Upper lobe of right lung (tissue), 1 donor: ENCODE data around the gene SURF4. TPM values are rescaled to one million over a fixed set of nuclear protein-coding genes. Genes with fewer than 3 reads are reported as not detected.

Source experiments
- ATAC-seq: fragments of 200-7000 bp; cut with Tn5 transposase; one replicate; pipeline ENCODE4 v1.9.1; 2020; ENCODE audit warnings: mild to moderate bottlenecking, moderate library complexity
- DNase-seq: peaks from one replicate; pipeline ENCODE4 v3.0.0-alpha.2; 2020
- H3K27ac ChIP-seq: fragments of 200-600 bp; one replicate; pipeline ENCODE4 v1.8.0; 2022
- H3K27me3 ChIP-seq: fragments of 200-600 bp; one replicate; pipeline ENCODE4 v1.8.0; 2022; ENCODE audit warnings: mild to moderate bottlenecking
- H3K36me3 ChIP-seq: fragments of 200-600 bp; one replicate; pipeline ENCODE4 v1.8.0; 2022
- H3K4me1 ChIP-seq: fragments of 200-600 bp; one replicate; pipeline ENCODE4 v1.8.0; 2022
- H3K4me3 ChIP-seq: fragments of 200-600 bp; one replicate; pipeline ENCODE4 v1.8.0; 2022; ENCODE audit warnings: mild to moderate bottlenecking
- H3K9me3 ChIP-seq: fragments of 200-600 bp; one replicate; pipeline ENCODE4 v1.8.0; 2022
- intact Hi-C: fragments of 100-400 bp; cut with DNase I; formaldehyde crosslinking; loops from one replicate; pipeline ENCODE4 v1.11.0; 2022
- total RNA-seq: library from RNA; stranded (reverse); fragmentation: NEBNext Ultra II Directional; extraction: Animal tissue kit (Norgen Biotek cat#: 25700); gene quantifications from one replicate; pipeline ENCODE4 v1.2.1, GENCODE V29; 2021
- TF ChIP-seq, protein P1 (sequence below): fragments of 200-600 bp; IDR thresholded peaks from one replicate; pipeline ENCODE4 v1.8.0; 2022; ENCODE audit warnings: antibody characterized with exemption
- donor health status: DM: no; HTN: yes; CAD: no; lungs with severe emphysema.

SURF4 gene
- total RNA-seq, 1 donor from 2014 or later = 142 TPM

DNA sequence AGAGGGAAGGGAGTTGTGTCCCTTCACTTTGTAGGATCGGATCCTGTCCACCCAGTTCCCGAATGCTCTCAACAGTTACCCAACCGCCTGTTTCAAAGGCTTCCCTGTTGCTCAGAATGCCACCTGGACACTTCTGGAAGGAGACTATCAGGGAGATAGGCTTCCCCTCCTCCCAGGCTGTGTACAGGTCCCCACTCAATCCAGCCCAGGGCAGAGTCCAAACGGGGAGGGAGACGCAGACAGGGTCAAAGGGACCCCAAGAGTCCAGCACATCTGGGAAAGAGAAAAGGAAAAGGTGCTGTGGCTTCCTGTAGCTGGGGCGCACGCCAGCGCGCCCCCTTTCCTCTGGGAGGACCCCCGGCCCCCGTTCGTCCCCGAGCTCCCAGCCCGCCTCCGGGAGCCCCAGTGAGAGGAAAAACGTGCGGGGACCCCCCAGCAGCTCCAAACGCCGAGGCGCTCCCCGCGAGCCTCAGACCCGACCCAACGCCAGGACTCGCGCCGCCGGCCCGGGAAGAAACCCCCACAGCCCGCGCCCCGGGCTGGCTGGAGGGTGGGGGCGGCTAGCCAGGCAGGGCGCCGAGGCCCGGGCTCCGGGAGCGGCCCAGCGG, 640 bp downstream of the SURF4 start:
- TF ChIP-seq, protein P1, sequence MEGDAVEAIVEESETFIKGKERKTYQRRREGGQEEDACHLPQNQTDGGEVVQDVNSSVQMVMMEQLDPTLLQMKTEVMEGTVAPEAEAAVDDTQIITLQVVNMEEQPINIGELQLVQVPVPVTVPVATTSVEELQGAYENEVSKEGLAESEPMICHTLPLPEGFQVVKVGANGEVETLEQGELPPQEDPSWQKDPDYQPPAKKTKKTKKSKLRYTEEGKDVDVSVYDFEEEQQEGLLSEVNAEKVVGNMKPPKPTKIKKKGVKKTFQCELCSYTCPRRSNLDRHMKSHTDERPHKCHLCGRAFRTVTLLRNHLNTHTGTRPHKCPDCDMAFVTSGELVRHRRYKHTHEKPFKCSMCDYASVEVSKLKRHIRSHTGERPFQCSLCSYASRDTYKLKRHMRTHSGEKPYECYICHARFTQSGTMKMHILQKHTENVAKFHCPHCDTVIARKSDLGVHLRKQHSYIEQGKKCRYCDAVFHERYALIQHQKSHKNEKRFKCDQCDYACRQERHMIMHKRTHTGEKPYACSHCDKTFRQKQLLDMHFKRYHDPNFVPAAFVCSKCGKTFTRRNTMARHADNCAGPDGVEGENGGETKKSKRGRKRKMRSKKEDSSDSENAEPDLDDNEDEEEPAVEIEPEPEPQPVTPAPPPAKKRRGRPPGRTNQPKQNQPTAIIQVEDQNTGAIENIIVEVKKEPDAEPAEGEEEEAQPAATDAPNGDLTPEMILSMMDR = no peak
- H3K27me3 ChIP-seq = no peaks in the 10 kb centered on the region
- peaks cover 46% of the 10 kb centered on the region for H3K4me1 ChIP-seq
- H3K4me3 ChIP-seq = peak overlapping the region; percentile 96
- H3K9me3 ChIP-seq = no peaks in the 10 kb centered on the region
- ATAC-seq = peak; percentile 7
- H3K36me3 ChIP-seq = peaks cover 8% of the 10 kb centered on the region
- intact Hi-C loops = no loop called here
- peak overlapping the region; percentile 96 for H3K27ac ChIP-seq
- DNase-seq = no peak

DNA sequence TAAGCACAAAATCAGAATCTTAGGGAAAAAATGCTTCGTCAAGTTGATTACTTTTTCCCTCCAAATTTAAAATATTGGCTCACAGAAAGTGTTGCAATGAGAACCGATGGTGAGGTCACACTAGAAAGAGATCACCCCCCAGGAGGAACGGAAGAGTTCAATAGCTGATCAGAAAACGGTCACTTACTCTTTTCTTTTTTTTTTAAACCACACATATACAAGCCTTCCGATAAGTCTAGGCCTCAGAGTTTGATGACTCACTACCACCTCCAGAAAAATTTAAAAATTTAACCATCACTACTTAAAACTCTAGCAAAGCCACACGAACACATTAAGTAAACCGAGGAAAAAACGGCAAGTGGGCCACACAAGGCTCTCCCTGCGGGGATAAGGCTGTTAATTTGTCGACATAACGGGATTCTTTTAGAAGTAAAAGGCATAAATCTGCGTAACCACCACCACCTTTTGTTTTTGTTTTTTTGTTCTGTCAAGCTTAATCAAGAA, 1.2 kb downstream of the SURF4 start:
- peak overlapping the region; percentile 96 for H3K27ac ChIP-seq
- H3K27me3 ChIP-seq = no peaks in the 10 kb centered on the region
- ATAC-seq = no peak
- H3K9me3 ChIP-seq = no peaks in the 10 kb centered on the region
- intact Hi-C loops = no loop called here
- H3K36me3 ChIP-seq = peaks cover 14% of the 10 kb centered on the region
- TF ChIP-seq, protein P1 = no peak
- DNase-seq = no peak
- peak overlapping the region; percentile 96 for H3K4me3 ChIP-seq
- peaks cover 51% of the 10 kb centered on the region for H3K4me1 ChIP-seq

DNA sequence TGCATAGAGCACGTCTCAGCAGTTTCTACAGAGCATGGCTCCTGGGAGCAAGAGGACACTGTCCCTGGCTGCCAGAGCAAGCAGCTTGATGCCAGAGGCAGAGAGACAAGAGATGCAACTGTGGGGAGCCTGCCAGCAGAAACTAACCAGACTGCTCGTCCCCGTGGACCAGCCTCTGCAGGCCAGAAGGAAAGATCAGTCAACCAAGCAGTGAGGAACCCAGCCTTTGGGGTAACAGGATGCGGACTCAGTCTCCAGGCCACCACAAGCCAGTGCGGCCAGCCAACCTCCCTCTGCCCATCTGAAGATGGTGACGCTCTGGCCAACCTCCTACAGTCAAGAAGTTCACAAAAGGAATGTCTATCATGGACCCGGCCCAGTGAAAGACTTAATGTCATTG, 3.7 kb downstream of the SURF4 start:
- H3K4me1 ChIP-seq = peaks cover 71% of the 10 kb centered on the region
- H3K9me3 ChIP-seq = no peaks in the 10 kb centered on the region
- DNase-seq = no peak
- H3K27ac ChIP-seq = no peak overlapping the region
- TF ChIP-seq, protein P1 = no peak
- peaks cover 17% of the 10 kb centered on the region for H3K36me3 ChIP-seq
- ATAC-seq = no peak
- intact Hi-C loops = no loop called here
- no peak overlapping the region for H3K4me3 ChIP-seq
- no peaks in the 10 kb centered on the region for H3K27me3 ChIP-seq

DNA sequence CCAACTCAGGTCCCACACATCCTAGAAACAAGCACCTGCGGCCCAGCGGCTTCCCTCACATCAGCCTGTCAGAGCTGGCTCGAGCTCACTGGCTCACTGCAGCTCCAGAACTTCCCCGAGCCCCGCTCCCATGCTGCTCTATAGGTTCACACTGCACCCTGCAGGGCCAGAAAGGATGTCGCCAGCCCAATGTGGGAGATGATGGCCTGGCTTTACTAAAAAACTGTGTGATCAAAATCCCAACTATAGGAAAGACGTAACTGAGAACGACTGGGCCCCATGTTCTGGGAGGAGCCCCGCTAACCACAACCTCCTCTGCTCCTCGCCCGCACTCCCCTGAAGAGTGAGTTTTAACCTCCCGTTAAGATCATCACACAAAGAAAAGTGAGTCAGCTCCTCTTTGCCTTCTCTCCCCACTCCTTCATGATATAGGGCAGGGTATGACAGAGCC, 4.6 kb downstream of the SURF4 start:
- Histone ChIP-seq H3K4me3 (no peak overlapping the region), H3K36me3 (peaks cover 25% of the 10 kb centered on the region), H3K9me3 (no peaks in the 10 kb centered on the region), H3K27ac (peak overlapping the region; percentile 55), H3K27me3 (no peaks in the 10 kb centered on the region), H3K4me1 (peaks cover 66% of the 10 kb centered on the region)
- intact Hi-C loops = no loop called here
- ATAC-seq (no peak), DNase-seq (no peak)
- TF ChIP-seq, protein P1 = no peak

DNA sequence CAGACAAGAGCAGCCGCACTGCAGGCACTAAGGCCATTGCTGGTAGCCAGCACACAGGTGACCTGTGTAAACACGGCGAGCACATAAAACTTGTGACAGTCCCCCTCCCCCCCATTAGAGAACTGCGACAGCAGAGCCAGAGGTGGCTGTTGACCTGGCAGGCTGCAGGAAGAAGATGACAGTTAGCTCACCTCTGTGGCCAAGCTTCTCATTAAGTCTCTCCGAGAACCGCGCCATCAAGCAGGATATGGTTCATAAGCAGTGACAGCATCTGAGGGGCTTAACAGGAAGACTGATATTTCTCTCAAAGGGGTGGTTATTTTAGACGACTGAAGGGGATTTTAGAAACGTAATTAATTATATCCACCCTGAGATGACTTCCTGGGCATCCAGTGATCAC, 5.2 kb downstream of the SURF4 start:
- Histone ChIP-seq H3K9me3 (no peaks in the 10 kb centered on the region), H3K36me3 (peaks cover 31% of the 10 kb centered on the region), H3K27ac (peak overlapping the region; percentile 55), H3K27me3 (no peaks in the 10 kb centered on the region), H3K4me1 (peaks cover 66% of the 10 kb centered on the region), H3K4me3 (no peak overlapping the region)
- ATAC-seq (no peak), DNase-seq (no peak)
- intact Hi-C loops = no loop called here
- TF ChIP-seq, protein P1 = no peak
